Spleen (tissue), 7 donors: ENCODE results near the gene RRH.

Source experiments
- POLR2AphosphoS5 ChIP-seq, 3 donors: sonication (generic); formaldehyde crosslinking; IDR thresholded peaks; one replicate each; pipeline ENCODE4 v1.5.1; 2017; ENCODE audit warnings: antibody characterized with exemption in 3 of 3
- TF ChIP-seq, protein P1 (sequence below), 11 experiments: fragments of 200-600 bp in 7 of 11; fragments of 450-650 bp in 4 of 11; sonication (generic) in 4 of 11; IDR thresholded peaks in 8 of 11; conservative IDR thresholded peaks in 3 of 11; 1 replicate in 7 of 11; 2 replicates in 4 of 11; pipeline versions ENCODE4 v1.4.0 to v1.8.0; 2016 to 2021; ENCODE audit warnings: antibody characterized with exemption in 11 of 11, inconsistent platforms in 4 of 11, mild to moderate bottlenecking in 1 of 11
- donor health status: DM: no; HTN: no; CAD: no; lungs with moderate emphysema.
- donor health status: DM: no; HTN: no; CAD: no.
- donor health status: DM: no; HTN: no; CAD: no.

DNA sequence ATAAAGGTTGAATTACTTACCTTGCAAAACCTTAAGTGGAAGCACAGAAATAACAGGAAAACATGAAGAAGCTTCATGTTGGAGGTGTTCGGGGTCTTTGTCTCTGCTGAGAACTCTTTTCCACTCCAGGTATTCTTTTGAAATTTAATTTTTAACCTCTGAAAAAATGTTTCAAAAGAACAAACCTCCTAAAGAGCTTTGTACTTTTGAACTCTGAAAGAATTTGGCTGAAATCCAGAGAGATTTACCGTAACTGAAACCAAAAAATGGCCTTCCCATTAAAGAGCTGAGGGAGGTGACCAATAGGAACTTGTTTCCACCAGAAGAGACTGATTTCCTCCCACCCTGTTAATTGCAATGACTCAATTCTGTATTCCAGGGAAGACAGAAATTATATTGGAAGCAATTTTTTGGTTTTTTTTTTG, 25.9 kb upstream of the RRH start, which contains the start of gene CFI:
- TF ChIP-seq, protein P1, sequence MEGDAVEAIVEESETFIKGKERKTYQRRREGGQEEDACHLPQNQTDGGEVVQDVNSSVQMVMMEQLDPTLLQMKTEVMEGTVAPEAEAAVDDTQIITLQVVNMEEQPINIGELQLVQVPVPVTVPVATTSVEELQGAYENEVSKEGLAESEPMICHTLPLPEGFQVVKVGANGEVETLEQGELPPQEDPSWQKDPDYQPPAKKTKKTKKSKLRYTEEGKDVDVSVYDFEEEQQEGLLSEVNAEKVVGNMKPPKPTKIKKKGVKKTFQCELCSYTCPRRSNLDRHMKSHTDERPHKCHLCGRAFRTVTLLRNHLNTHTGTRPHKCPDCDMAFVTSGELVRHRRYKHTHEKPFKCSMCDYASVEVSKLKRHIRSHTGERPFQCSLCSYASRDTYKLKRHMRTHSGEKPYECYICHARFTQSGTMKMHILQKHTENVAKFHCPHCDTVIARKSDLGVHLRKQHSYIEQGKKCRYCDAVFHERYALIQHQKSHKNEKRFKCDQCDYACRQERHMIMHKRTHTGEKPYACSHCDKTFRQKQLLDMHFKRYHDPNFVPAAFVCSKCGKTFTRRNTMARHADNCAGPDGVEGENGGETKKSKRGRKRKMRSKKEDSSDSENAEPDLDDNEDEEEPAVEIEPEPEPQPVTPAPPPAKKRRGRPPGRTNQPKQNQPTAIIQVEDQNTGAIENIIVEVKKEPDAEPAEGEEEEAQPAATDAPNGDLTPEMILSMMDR (IDR thresholded peaks at IDR 0.05 in 8 of 11, conservative IDR thresholded peaks at IDR 0.05 in 3 of 11): no peak
- TF ChIP-seq POLR2AphosphoS5 (IDR thresholded peaks at IDR 0.05): no peak
